Measurements from ENCODE around the gene MYOZ2. TPM values are rescaled to one million over a fixed set of nuclear protein-coding genes. Genes with fewer than 3 reads are reported as not detected.
"Not testable (repeated sequence)": the region's sequence is repeated elsewhere in the genome, so short reads cannot be mapped to it uniquely, and the experiment has no call there.

Gene MYOZ2
- total RNA-seq, 1 donor, result 0.36 TPM

- no peak for TF ChIP-seq CTCF (IDR thresholded peaks at IDR 0.05; ENCODE audit: insufficient read depth, low read length)
- DNase-seq (ENCODE audit: low read depth), result no peak
Observed at GRCh38 chr4:119152741-119153140, 17.1 kb downstream of the MYOZ2 start.

GRCh38 chr4:119162174-119162573 lies 26.5 kb downstream of the MYOZ2 start:
- TF ChIP-seq CTCF (IDR thresholded peaks at IDR 0.05; ENCODE audit: insufficient read depth, low read length), result no peak
- no peak for DNase-seq (ENCODE audit: low read depth)
- no peak overlapping the region for H3K4me3 ChIP-seq (ENCODE audit: low read depth, low read length)

More at GRCh38 chr4:119152741-119153140, 17.1 kb downstream of the MYOZ2 start:
- H3K4me3 ChIP-seq (ENCODE audit: low read depth, low read length), result no peak overlapping the region

- DNase-seq (ENCODE audit: low read depth), result no peak
- no peak overlapping the region for H3K4me3 ChIP-seq (ENCODE audit: low read depth, low read length)
- TF ChIP-seq CTCF (IDR thresholded peaks at IDR 0.05; ENCODE audit: insufficient read depth, low read length), result no peak
Observed at GRCh38 chr4:119165767-119166166, 30.1 kb downstream of the MYOZ2 start.

- H3K4me3 ChIP-seq (ENCODE audit: low read depth, low read length), result no peak overlapping the region
- DNase-seq (ENCODE audit: low read depth), result no peak
- no peak for TF ChIP-seq CTCF (IDR thresholded peaks at IDR 0.05; ENCODE audit: insufficient read depth, low read length)
Observed at GRCh38 chr4:119170195-119170594, 34.6 kb downstream of the MYOZ2 start.

- TF ChIP-seq CTCF (IDR thresholded peaks at IDR 0.05; ENCODE audit: insufficient read depth, low read length), result no peak
- H3K4me3 ChIP-seq (ENCODE audit: low read depth, low read length), result no peak overlapping the region
- DNase-seq (ENCODE audit: low read depth), result no peak
Observed at GRCh38 chr4:119172223-119172622, 36.6 kb downstream of the MYOZ2 start.

- not testable (repeated sequence) for DNase-seq (ENCODE audit: low read depth); H3K4me3 ChIP-seq (ENCODE audit: low read depth, low read length)
Observed at GRCh38 chr4:119173729-119174361, 38.2 kb downstream of the MYOZ2 start.

- no peak overlapping the region for H3K4me3 ChIP-seq (ENCODE audit: low read depth, low read length)
- no peak for DNase-seq (ENCODE audit: low read depth)
- TF ChIP-seq CTCF (IDR thresholded peaks at IDR 0.05; ENCODE audit: insufficient read depth, low read length), result no peak
Observed at GRCh38 chr4:119179011-119179410, 43.4 kb downstream of the MYOZ2 start.
